Measurements from ENCODE around the gene MIER2.
"Not testable (repeated sequence)": the region's sequence is repeated elsewhere in the genome, so short reads cannot be mapped to it uniquely, and the experiment has no call there.

MIER2 gene

DNA sequence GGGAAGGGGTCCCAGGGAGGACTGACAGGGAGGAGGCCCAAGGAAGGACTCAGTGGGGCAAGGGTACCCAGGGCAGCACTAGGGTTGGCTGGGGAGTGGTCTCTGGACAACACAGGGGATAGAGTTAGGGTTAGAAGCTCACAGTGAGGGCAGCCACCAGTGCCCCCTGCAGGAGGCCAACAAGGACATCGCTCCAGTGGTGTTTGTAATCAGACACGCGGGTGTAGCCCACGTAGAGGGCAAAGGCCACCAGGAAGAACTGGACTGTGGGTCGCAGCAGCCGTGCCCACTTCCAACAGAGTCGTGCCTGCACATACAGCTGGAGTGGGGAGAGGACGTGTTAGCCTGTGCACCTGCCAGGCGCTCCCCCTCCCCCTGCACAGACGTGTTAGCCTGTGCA lies 62.6 kb downstream of the MIER2 start:
- no peak for DNase-seq (ENCODE audit: low read depth)

DNA sequence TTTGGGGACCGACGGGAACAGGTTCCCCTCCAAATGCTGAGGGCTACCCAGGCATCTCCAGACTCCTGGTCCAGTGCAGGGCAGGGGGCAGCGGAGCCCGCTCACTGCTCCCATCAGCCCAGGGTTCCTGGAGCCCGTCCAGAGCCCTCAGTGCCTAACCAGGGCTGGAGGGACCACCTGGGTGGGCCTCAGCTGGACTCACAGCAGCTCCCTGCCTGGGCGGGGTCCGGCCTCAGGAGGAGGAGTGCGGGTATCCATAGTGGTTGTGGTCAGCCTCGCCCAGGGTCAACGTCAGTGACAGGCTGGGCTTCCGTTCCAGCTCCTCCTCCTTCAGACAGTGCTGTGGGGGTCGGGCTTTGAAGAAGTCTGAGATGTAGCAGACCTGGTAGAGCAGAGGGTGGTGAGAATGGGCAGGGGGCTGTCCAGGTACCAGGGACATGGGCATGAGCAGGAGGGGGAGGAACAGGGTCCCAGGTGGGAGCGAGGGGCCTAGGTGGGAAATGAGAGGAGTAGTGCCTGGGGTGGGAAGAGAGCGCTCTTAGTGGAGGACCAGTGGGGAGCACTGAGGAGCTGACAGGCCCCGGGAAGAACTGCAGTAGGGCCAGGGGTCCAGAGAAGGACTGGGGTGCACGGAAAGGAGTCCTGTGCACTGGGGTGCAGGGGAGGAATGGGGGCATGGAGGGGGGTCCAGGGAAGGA lies 63.3 kb downstream of the MIER2 start:
- DNase-seq (ENCODE audit: low read depth) = no peak

DNA sequence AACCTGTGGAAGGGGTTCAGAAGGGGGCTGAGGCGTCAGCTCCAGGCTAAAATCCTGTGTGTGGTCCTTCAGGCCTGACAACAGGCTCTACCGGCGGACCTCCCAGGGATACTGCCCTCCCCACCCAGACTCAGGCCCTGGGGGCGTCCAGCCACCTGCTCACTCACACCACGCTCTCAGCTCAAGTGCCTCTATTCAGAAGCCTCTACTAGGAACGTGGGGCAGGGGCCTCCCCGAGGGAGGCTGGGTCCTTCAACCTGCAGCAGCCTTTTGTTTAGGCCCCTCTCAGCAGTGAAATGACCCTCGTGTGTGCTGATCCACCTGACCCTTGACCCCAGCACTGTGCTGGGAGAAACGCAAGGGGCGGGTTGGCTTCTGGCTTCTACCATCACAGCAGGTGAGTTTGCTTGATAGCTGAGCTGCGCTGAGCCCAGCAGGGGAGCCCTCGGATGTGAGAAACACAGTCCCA lies 64.0 kb downstream of the MIER2 start:
- DNase-seq (ENCODE audit: low read depth) = no peak

- DNase-seq (ENCODE audit: low read depth) = no peak
These were observed 64.9 kb downstream of the MIER2 start for GRCh38 chr19:279656-280055.

DNA sequence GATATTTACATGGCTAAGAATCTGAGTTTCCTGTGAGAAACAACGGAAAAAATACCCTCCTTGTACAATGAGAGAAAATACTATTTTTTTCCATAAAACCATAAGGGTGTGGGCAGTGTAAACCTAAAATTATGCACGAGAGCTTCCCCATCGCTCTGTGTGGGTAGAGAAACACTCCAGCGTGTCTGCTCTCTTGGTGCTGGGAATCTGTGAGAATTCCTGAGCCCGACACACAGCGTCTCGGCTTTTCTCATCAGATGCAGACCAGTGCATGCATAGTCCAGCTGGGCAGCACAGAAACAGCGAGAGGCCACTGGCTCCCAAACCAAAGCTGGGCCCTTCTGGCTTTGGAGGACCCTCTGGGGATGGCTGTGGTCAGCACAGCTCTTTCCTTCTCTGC lies 65.4 kb downstream of the MIER2 start:
- no peak for DNase-seq (ENCODE audit: low read depth)

DNA sequence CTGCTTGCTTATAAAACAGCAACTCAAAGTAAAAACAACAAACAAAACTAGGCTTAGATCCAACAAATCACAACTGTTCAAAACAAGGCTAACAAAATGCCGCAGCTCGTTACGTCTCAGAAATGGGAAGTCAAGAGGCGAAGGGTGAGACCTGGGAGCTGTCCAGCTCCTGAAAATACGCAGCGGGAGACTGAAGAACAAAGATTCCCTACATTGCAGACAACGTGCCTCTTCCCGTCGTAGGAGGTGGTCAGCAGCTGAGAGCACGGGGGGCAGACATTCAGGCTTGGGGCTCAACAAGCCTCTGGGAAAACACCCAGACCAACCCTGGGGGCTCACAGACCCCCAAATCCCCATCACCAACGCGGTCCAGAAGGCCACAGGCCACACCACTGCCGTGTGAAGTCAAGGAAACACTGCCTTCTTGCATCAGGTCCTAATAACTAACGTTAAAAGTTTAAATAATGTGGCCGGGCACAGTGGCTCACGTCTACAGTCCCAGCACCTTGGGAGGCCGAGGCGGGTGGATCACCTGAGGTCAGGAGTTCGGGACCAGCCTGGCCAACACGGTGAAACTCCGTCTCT lies 66.9 kb downstream of the MIER2 start:
- DNase-seq (ENCODE audit: low read depth) = no peak

DNA sequence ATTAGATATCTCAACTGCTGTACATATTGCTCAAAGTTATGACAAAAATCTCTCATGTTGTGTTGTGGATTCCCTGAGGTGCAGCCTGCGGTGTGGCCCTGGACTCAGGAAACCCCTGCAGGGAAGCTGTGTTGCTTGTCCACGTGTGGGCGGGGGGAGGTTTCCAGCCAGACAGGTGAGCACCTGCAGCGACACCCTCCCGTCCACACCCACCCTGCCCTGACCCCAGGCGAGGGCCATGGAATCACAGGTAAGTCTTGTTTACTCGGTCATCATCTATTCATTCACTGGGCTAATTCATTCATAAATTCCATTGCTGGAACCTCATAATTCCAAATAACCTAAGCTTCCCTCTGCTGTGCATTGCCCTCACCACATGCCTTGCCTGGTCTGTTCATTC lies 67.5 kb downstream of the MIER2 start:
- DNase-seq (ENCODE audit: low read depth) = no peak

DNA sequence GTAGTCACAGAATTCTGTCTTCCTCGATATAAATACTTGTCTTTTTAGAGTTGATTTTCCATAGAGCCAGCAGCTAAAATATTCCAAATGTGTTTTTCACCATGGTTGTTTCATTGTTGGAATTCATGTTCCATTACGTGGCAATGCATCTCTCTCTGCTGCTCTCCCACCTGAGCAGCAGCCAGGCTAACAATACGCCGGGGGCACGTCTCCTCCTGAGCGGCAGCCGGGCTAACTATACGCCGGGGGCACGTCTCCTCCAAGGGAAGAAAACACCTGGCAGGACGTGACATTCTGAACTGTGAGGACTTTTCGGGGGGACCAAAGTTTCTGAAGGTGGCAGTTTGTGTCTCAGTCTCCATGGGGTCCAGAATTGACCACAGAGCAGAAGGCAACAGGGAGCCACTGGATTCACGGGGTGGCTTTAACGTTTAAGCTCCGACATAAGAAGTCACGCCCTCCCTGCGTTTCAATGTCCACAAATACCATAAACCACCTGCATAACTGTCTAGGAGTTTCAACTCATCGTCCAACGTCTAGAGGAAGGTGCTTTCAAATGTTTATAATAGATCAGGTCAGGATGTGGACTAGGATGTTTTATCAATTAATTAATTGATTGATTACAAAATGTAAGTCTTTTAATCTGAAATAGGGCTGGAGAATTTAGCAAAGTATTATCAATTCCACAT lies 68.5 kb downstream of the MIER2 start:
- no peak for DNase-seq (ENCODE audit: low read depth)

- no peak for DNase-seq (ENCODE audit: low read depth)
These were observed 69.6 kb downstream of the MIER2 start for GRCh38 chr19:275000-275399.

DNA sequence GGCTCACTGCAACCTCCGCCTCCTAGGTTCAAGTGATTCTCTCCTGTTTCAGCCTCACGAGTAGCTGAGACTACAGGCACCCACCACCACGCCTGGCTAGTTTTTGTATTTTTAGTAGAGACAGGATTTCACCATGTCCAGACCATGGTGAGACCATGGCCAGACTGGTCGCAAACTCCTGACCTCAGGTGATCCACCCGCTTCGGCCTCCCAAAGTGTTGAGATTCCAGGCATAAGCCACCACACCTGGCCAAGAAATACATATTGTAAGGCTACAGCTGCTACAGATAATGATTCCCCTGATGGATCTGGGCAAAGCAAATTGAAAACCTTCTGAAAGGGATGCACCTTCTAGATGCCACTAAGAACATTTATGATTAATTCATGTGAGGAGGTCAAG lies 71.2 kb downstream of the MIER2 start:
- no peak for DNase-seq (ENCODE audit: low read depth)

GRCh38 chr19:271856-272255 lies 72.7 kb downstream of the MIER2 start:
- no peak for DNase-seq (ENCODE audit: low read depth)

GRCh38 chr19:270766-271318 lies 73.8 kb downstream of the MIER2 start:
- not testable (repeated sequence) for DNase-seq (ENCODE audit: low read depth)

- DNase-seq (ENCODE audit: low read depth) = no peak
These were observed 75.4 kb downstream of the MIER2 start for GRCh38 chr19:269241-269640.

- no peak for DNase-seq (ENCODE audit: low read depth)
These were observed 82.5 kb downstream of the MIER2 start for GRCh38 chr19:262125-262524.

- DNase-seq (ENCODE audit: low read depth) = not testable (repeated sequence)
These were observed 87.8 kb downstream of the MIER2 start for GRCh38 chr19:256804-257203.

Data from fibroblast of gingiva (primary cell).